Prostate gland (tissue), 2 donors: Measurements from ENCODE around the gene ZNF503.

ENCODE experiments used
- CTCF ChIP-seq, 4 experiments: fragments of 200-600 bp in 2 of 4; fragments of 450-650 bp in 2 of 4; sonication (generic) in 2 of 4; IDR thresholded peaks; 1 replicate in 3 of 4; 2 replicates in 1 of 4; pipeline ENCODE4 v1.5.1; 2016 to 2019; ENCODE audit warnings: antibody characterized with exemption in 4 of 4, mild to moderate bottlenecking in 2 of 4, moderate library complexity in 2 of 4
- POLR2A ChIP-seq: fragments of 450-650 bp; IDR thresholded peaks from one replicate; pipeline ENCODE4 v1.6.1; 2016; ENCODE audit warnings: antibody characterized with exemption, mild to moderate bottlenecking
- POLR2AphosphoS5 ChIP-seq: sonication (generic); formaldehyde crosslinking; IDR thresholded peaks from one replicate; pipeline ENCODE4 v1.6.1; 2017; ENCODE audit warnings: antibody characterized with exemption

- no peak for TF ChIP-seq POLR2A
- TF ChIP-seq CTCF (IDR thresholded peaks at IDR 0.05): no peak
- TF ChIP-seq POLR2AphosphoS5: no peak
These were observed 27.7 kb upstream of the ZNF503 start for GRCh38 chr10:75429159-75429827.
